Measurements from ENCODE around the gene BCAP29.

DNA sequence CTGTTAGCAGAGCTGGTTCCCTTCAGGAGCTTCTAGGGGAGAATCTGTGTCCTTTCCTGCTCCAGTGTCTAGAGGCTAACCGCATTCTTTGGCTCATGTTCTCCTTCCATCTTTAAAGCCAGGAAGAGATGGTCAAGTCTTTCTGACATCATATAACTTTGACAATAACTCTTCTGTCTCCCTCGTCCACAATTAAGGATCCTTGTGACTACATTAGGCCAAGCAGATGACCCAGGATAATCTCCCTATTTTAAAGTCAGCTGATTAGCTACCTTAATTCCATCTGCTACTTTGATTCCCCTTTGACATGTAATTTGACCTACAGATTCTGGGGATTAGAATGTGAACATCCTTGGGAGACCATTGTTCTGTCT lies 52.4 kb downstream of the BCAP29 start:
- TF ChIP-seq, protein P1, sequence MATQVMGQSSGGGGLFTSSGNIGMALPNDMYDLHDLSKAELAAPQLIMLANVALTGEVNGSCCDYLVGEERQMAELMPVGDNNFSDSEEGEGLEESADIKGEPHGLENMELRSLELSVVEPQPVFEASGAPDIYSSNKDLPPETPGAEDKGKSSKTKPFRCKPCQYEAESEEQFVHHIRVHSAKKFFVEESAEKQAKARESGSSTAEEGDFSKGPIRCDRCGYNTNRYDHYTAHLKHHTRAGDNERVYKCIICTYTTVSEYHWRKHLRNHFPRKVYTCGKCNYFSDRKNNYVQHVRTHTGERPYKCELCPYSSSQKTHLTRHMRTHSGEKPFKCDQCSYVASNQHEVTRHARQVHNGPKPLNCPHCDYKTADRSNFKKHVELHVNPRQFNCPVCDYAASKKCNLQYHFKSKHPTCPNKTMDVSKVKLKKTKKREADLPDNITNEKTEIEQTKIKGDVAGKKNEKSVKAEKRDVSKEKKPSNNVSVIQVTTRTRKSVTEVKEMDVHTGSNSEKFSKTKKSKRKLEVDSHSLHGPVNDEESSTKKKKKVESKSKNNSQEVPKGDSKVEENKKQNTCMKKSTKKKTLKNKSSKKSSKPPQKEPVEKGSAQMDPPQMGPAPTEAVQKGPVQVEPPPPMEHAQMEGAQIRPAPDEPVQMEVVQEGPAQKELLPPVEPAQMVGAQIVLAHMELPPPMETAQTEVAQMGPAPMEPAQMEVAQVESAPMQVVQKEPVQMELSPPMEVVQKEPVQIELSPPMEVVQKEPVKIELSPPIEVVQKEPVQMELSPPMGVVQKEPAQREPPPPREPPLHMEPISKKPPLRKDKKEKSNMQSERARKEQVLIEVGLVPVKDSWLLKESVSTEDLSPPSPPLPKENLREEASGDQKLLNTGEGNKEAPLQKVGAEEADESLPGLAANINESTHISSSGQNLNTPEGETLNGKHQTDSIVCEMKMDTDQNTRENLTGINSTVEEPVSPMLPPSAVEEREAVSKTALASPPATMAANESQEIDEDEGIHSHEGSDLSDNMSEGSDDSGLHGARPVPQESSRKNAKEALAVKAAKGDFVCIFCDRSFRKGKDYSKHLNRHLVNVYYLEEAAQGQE (IDR thresholded peaks at IDR 0.05; ENCODE audit: low read depth) = no peak
- TF ChIP-seq, protein P2, sequence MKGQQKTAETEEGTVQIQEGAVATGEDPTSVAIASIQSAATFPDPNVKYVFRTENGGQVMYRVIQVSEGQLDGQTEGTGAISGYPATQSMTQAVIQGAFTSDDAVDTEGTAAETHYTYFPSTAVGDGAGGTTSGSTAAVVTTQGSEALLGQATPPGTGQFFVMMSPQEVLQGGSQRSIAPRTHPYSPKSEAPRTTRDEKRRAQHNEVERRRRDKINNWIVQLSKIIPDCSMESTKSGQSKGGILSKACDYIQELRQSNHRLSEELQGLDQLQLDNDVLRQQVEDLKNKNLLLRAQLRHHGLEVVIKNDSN (IDR thresholded peaks at IDR 0.05) = no peak
- TF ChIP-seq RAD21 (IDR thresholded peaks at IDR 0.05; ENCODE audit: low read depth) (no peak), TAF1 (IDR thresholded peaks at IDR 0.05; ENCODE audit: low read depth) (no peak), NFIC (IDR thresholded peaks at IDR 0.05) (no peak)

Data from Ishikawa (cell line).